HCT116 (cell line): ENCODE measurements around the gene ZGPAT.

Source experiments
- CEBPB ChIP-seq: IDR thresholded peaks from 2 replicates; pipeline ENCODE4 v1.6.1; 2012; ENCODE audit warnings: low read depth
- CTCF ChIP-seq, 3 experiments: fragments of 200-600 bp in 1 of 3; sonication (generic) in 1 of 3; IDR thresholded peaks in 2 of 3; conservative IDR thresholded peaks in 1 of 3; 2 replicates each; pipeline ENCODE4 v1.5.1; 2012 to 2017; ENCODE audit warnings: low read depth in 2 of 3, low read length in 2 of 3, antibody characterized with exemption in 1 of 3, borderline replicate concordance in 1 of 3, control low read depth in 1 of 3, mild to moderate bottlenecking in 1 of 3, mixed read lengths in 1 of 3, mixed run types in 1 of 3, moderate library complexity in 1 of 3; ENCODE audit not compliant: insufficient read depth in 1 of 3
- EZH2 ChIP-seq: fragments of 200-600 bp; sonication (generic); IDR thresholded peaks from 2 replicates; pipeline ENCODE4 v1.6.1; 2017; ENCODE audit warnings: antibody characterized with exemption, mixed run types
- EZH2phosphoT487 ChIP-seq: fragments of 200-600 bp; IDR thresholded peaks from 2 replicates; pipeline ENCODE4 v1.6.1; 2018; ENCODE audit warnings: antibody characterized with exemption, borderline replicate concordance
- JUND ChIP-seq: IDR thresholded peaks from 2 replicates; pipeline ENCODE4 v1.6.1; 2012
- POLR2A ChIP-seq: IDR thresholded peaks from 2 replicates; pipeline ENCODE4 v1.7.0; 2011; ENCODE audit warnings: borderline replicate concordance; ENCODE audit not compliant: insufficient read depth, insufficient read length; ENCODE audit errors: extremely low read depth
- POLR2AphosphoS5 ChIP-seq: IDR thresholded peaks from 2 replicates; pipeline ENCODE4 v1.6.1; 2011; ENCODE audit warnings: mild to moderate bottlenecking, low read depth, low read length, moderate library complexity
- REST ChIP-seq: IDR thresholded peaks from 2 replicates; pipeline ENCODE4 v1.6.1; 2012; ENCODE audit warnings: low read depth
- YY1 ChIP-seq: IDR thresholded peaks from 2 replicates; pipeline ENCODE4 v1.6.1; 2011; ENCODE audit warnings: low read length, low read depth, moderate library complexity, mild to moderate bottlenecking; ENCODE audit not compliant: insufficient replicate concordance; ENCODE audit errors: extremely low read depth
- ZBTB33 ChIP-seq: IDR thresholded peaks from 2 replicates; pipeline ENCODE4 v1.6.1; 2011; ENCODE audit warnings: mild to moderate bottlenecking, low read length, moderate library complexity; ENCODE audit not compliant: insufficient replicate concordance; ENCODE audit errors: extremely low read depth

DNA sequence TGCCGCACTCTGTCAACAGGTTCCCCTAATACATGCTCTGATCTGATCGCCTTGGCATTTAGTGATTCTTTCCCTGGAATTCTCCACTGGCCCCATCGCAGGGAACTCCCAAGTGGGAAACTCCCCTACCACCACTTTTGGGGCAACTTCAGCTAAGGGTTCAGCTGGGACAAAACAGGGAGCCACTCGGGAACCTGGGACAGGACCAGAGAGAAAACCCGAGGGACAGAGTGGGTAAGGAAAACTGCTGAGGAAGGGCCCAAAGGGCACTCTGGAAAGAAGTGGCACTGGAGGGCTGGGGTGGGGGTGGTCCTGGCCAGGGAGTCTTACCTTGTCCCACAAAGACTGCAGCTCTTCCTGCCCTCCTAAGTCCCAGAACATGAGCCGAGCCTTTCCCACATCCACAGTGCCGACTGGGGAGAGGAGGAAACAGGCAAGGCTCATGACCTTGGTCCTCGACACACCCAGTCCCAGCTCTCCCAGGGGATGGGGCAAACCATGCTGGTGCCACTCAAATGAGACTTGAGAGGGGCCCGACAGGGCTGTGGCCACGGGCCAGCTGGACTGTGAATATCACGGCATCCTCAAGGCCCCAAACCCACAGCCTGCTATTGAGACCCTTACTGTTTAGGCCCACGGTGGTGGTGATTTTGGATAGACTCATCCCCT lies 1.7 kb upstream of the ZGPAT start:
- TF ChIP-seq REST (no peak), JUND (no peak), CTCF (IDR thresholded peaks at IDR 0.05 in 2 of 3, conservative IDR thresholded peaks at IDR 0.05 in 1 of 3; ENCODE audit: borderline replicate concordance in 1 of 3, insufficient read depth in 1 of 3, low read depth in 2 of 3, low read length in 2 of 3) (no peak), POLR2A (no peak), EZH2 (no peak), CEBPB (no peak), YY1 (no peak), EZH2phosphoT487 (no peak), ZBTB33 (no peak), POLR2AphosphoS5 (no peak)
